ENCODE measurements around the gene CFD.
A peak's percentile ranks its signal among the peaks of the same experiment; 100 is the strongest.
"Not testable (repeated sequence)": the region's sequence is repeated elsewhere in the genome, so short reads cannot be mapped to it uniquely, and the experiment has no call there.

The CFD gene

DNA sequence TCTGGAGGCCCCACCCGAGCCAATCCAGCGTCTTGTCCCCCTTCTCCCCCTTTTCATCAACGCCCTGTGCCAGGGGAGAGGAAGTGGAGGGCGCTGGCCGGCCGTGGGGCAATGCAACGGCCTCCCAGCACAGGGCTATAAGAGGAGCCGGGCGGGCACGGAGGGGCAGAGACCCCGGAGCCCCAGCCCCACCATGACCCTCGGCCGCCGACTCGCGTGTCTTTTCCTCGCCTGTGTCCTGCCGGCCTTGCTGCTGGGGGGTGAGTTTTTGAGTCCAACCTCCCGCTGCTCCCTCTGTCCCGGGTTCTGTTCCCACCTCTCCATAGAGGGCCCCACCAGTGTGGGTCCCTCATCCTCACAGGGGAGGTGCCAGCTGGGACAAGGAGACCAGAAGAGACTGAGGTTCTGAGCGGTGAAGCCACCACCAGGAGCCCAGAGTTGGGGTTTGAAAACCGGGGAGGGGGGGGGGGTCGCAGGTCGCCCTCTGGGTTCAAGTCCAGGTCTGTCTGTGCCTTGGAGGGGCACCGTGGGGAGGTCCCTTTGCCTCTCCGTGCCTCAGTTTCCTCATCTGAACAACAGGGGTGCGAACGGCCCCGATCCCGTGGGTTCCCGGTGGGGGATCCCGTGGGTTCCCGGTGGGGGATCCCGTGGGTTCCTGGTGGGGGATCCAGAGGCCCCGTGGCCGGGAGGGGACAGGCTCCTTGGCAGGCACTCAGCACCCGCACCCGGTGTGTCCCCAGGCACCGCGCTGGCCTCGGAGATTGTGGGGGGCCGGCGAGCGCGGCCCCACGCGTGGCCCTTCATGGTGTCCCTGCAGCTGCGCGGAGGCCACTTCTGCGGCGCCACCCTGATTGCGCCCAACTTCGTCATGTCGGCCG, 7.1 kb upstream of the CFD start, which contains the start of gene ELANE:
ELANE (plus strand) TSS at position 168 of the 878 bp plus-strand sequence; CDS start at position 194, 26 bp downstream.
- no peak for DNase-seq (ENCODE audit: low read depth)

DNA sequence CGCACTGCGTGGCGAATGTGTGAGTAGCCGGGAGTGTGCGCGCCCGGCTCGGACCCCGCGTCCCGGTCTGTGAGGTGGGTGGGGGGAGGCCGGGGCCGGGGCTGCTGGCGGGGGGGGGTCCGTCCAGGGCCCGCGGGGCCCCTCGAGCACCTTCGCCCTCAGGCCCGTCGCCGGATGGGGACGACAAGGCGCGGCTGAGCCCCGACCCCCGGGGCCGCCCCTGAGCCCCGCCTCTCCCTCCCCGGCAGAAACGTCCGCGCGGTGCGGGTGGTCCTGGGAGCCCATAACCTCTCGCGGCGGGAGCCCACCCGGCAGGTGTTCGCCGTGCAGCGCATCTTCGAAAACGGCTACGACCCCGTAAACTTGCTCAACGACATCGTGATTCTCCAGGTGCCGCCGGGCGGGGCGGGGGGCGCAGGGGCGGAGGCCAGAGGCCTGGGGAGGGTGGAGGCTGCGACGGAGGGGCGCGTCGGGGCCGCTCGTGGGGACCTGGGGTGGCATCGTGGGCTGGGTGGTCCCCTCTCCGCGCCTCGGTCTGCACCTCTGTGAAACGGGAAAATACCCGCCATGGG, 6.4 kb upstream of the CFD start:
- DNase-seq (ENCODE audit: low read depth): no peak

DNA sequence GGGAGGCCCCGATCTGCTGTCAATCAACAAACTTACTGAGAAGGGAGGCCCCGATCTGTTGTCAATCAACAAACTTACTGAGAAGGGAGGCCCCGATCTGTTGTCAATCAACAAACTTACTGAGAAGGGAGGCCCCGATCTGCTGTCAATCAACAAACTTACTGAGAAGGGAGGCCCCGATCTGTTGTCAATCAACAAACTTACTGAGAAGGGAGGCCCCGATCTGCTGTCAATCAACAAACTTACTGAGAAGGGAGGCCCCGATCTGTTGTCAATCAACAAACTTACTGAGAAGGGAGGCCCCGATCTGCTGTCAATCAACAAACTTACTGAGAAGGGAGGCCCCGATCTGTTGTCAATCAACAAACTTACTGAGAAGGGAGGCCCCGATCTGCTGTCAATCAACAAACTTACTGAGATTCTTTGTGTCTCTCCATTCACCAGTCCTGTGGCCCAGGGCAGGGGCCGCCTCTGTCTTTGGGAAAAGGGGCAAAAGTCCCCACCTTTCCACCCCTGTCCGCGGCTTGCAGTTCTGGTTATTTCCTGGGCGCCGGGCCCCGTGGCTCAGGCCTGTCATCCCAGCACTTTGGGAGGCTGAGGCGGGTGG, 5.7 kb upstream of the CFD start:
- not testable (repeated sequence) for DNase-seq (ENCODE audit: low read depth)

DNA sequence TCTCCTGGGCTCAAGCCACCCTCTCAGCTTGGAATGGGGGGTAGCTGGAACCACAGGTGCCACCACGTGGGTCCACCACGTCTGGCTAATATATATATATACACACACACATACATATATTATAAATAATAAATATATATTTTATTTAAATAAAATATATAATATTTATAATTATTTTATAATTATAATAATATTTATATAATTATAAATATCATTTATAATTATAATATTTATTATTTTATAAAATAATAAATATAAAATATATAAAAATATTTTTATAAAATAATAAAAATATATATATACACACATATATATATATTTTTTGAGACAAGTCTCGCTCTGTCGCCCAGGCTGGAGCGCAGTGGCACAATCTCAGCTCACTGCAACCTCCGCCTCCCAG, 4.9 kb upstream of the CFD start:
- no peak for DNase-seq (ENCODE audit: low read depth)

DNA sequence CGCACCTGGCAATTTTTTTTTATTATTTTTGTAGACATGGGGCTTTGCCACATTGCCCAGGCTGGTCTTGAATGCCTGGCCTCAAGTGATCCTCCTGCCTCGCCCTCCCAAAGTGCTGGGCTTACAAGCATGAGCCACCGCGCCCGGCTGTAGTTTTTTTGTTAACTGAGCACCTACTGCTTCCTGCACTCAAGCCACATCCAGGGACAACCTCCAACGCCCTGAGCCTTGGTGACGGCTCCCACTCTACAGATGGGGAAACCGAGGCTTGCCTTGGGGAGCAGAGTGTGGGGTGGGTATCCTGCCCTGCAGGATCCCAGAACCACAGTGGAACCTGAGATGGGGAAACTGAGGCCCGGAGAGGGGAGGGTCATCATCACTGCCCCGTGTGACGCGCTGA, 4.3 kb upstream of the CFD start:
- no peak for DNase-seq (ENCODE audit: low read depth)

DNA sequence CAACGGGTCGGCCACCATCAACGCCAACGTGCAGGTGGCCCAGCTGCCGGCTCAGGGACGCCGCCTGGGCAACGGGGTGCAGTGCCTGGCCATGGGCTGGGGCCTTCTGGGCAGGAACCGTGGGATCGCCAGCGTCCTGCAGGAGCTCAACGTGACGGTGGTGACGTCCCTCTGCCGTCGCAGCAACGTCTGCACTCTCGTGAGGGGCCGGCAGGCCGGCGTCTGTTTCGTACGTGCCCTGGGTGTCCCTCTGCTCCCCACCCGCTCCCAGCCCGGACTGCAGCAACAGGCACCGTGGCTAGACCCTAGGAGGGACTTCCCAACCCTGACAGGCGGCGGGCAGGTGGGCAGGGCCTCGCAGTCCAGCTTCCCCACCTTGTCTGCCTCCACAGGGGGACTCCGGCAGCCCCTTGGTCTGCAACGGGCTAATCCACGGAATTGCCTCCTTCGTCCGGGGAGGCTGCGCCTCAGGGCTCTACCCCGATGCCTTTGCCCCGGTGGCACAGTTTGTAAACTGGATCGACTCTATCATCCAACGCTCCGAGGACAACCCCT, 3.8 kb upstream of the CFD start:
- DNase-seq (ENCODE audit: low read depth): no peak

DNA sequence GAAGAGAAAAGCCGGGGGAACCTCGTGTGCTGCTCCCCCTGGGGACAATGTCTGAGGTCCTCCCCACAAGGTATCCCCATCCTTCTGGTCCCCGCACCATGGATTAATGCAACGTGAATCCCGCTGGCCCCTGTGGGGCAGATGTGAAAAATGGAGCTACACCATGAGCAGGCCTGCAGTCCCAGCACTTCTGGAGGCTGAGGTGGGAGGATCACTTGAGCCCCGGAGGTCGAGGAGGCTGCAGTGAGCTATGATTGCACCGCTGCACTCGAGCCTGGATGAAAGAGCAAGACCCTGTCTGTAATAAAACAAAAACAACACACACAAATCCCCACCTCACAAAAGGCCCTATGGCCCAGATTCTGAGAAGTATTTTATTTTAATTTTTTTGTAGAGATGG, 1.2 kb upstream of the CFD start:
- no peak for DNase-seq (ENCODE audit: low read depth)

DNA sequence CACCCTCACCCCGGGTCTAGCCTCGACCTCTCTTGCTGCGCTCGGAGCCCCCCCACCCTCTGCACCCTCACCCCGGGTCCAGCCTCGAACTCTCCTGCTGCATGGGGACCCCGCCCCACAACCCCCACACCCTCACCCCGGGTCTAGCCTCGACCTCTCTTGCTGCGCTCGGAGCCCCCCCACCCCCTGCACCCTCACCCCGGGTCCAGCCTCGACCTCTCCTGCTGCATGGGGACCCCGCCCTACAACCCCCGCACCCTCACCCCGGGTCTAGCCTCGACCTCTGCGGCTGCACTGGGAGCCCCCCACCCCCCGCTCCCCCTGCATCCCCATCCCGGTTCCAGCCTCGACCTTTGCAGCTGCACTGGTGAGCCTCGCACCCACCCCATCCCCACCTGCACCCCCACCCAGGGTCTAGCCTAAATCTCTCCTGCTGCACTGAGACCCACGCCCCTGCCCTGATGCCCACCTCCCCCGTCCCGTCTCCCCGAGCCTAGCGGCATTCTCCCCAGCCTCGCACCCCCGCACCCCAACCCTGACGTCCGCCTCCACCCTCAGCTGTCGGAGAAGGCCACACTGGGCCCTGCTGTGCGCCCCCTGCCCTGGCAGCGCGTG, 1.8 kb downstream of the CFD start:
- no peak for DNase-seq (ENCODE audit: low read depth)

DNA sequence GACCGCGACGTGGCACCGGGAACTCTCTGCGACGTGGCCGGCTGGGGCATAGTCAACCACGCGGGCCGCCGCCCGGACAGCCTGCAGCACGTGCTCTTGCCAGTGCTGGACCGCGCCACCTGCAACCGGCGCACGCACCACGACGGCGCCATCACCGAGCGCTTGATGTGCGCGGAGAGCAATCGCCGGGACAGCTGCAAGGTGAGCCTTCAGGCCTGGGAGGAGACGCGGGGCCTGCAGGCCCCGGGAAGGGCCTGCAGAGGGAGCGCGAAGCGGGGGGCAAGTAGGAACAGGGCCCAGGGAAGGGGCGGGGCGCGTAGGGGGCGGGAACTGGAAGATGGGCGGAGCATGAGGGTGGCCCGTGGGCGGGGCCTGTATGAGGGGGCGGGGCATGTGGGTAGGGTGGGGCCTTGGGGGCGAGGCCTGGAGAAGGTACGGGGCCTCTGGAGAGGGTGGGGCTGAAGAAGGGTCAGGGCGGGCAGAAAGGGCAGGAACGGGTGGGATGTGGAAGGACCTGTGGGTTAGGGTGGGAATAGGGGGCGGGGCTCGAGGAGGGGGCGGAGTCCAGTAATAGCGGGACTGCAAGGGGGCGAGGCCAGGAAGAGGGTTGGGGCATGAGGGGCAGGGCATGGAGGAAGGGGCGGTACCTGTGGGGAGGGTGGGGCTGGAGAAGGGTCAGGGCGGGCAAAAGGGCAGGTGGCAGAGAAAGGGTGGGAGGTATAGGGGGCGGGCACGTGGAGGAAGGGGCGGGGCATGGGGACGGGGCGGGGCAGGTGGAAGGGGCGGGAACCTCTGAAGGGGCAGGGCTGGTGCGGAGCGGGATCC, 2.5 kb downstream of the CFD start:
- peak; percentile 21 for DNase-seq (ENCODE audit: low read depth)

DNA sequence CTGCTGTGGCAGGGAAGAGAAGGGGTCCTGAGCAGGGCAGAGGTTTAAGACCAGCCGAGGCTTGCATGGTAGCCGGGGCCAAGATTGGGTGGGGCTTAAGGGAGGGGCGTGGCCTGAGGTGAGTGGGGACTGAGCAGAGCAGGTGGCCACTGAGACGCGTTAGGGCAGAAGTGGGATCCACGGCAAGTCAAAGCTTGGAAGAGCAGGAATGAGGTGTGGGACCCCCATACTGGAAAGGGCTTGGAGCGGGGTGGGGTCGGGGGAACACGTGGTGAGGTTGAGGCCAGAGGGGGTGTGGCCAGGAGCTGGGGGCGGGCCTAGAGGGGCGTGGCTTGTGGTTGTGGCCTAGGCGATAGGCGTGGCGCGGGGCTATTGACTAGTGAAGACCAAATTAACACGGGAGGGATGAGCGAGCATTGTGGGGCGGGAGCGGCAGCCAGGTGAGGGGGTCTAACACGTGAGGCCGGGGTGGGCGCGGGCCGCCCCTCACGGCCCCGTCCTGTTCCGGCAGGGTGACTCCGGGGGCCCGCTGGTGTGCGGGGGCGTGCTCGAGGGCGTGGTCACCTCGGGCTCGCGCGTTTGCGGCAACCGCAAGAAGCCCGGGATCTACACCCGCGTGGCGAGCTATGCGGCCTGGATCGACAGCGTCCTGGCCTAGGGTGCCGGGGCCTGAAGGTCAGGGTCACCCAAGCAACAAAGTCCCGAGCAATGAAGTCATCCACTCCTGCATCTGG, 3.3 kb downstream of the CFD start:
- peak; percentile 49 for DNase-seq (ENCODE audit: low read depth)

DNA sequence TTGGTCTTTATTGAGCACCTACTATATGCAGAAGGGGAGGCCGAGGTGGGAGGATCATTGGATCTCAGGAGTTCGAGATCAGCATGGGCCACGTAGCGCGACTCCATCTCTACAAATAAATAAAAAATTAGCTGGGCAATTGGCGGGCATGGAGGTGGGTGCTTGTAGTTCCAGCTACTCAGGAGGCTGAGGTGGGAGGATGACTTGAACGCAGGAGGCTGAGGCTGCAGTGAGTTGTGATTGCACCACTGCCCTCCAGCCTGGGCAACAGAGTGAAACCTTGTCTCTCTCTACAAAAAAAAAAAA, 3.8 kb downstream of the CFD start:
- DNase-seq (ENCODE audit: low read depth): no peak

DNA sequence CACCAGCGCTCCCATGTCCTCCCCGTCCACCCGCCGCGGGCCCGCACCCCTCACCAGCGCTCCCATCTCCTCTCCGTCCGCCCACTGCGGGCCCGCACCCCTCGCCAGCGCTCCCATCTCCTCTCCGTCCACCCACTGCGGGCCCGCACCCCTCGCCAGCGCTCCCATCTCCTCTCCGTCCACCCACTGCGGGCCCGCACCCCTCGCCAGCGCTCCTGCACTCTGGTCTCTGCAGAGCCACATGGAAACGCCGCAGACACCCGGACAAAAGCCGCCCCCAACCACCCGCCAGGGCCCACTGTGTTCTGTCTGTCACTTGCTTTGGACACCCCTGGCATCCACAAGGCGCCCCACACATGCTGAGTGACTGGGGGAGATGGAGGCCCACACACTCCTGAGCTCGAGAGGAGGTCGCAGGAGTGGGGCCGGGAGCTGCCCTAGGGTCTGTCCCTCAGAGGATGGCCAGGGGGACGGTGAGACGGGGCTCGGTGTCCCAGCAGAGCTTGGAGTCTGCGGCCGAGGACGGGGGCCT, 7.4 kb downstream of the CFD start:
- no peak for DNase-seq (ENCODE audit: low read depth)

DNA sequence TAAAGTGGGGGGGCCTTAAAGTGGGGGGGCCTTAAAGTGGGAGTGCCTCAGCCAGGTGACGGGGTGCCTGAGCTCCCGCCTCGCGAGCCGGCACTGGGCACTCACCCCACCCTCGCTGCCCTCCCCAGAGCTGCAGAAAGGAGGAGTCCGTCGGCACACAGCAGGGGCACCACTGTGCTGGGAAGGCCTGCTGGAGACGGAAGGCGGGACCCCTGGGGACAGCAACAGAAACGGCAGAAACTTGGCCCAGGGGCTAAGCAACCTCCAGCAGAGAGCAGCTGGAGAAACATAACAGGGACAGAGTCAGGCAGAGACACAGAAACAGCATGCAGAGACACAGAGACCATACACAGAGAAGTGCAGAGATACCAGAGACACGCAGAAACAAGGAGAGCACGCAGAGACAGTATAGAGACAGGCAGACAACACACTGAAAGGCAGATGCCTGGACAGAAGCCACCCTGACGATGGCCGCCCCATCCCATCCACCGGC, 7.9 kb downstream of the CFD start:
- no peak for DNase-seq (ENCODE audit: low read depth)

DNA sequence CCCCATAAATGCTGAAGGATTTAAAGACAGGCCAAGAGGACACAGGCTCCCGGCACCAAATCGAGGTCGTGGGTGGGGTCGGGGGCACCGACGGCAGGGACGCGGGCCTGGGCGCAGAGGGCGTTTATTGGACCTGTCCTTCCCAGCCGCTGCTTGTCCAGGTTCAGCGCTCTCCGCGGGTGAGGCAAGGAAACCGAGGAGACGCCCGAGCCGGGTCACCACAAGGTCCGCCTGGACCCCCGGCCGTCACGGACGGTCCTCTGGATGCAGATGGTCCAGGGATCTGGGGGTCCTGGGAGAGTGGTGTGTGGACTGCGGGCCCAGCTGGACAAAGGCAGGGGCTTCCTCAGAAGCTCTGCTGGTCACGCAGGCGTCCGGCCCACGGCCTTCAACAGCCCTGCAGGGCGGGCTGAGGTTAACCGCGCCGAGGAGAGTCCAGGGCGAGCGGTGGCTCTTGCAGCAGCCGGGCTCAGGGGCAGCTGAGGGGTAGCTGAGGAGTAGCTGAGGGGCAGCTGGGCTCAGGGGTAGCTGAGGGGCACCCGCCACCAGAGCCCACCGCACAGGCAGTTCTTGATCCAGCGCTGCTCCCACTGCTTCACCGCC, 8.5 kb downstream of the CFD start:
- DNase-seq (ENCODE audit: low read depth): no peak

DNA sequence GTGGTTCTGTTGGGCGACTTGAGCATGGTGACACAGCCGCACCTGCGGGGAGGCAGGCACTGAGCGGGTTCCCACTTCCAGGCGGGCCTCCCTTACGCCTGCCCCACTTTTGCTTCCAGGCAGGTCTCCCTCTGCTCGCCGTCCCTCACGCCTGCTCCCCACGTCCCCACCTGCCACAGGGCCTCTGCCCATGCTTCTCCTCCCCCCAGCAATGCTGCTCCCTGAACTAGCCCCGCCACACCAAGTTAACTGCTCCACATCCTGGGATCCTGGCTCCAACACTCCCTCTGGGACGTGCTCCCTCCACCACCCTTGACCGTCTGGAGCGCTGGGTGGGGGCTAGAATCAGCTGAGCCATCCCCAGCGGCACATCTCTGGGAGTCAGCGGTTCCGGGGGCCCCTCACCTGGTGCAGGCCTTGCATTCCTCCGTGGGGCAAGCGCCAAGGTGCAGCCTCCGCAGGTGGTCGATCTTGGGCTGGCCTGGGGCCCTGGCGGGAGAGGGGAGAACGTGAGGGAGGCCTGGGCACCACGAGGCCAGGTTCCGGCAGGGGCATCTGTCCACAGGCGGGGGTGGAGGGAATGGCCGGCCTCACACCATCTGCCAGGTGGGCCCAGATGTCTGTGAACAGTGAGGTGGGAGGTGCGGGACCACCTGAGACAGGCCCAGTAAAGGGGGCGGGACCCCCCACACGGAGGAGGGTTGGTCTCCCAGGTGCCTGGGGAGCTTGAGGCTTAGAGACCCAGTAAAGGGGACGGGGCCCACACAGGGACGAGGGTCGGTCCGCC, 9.2 kb downstream of the CFD start:
- no peak for DNase-seq (ENCODE audit: low read depth)

DNA sequence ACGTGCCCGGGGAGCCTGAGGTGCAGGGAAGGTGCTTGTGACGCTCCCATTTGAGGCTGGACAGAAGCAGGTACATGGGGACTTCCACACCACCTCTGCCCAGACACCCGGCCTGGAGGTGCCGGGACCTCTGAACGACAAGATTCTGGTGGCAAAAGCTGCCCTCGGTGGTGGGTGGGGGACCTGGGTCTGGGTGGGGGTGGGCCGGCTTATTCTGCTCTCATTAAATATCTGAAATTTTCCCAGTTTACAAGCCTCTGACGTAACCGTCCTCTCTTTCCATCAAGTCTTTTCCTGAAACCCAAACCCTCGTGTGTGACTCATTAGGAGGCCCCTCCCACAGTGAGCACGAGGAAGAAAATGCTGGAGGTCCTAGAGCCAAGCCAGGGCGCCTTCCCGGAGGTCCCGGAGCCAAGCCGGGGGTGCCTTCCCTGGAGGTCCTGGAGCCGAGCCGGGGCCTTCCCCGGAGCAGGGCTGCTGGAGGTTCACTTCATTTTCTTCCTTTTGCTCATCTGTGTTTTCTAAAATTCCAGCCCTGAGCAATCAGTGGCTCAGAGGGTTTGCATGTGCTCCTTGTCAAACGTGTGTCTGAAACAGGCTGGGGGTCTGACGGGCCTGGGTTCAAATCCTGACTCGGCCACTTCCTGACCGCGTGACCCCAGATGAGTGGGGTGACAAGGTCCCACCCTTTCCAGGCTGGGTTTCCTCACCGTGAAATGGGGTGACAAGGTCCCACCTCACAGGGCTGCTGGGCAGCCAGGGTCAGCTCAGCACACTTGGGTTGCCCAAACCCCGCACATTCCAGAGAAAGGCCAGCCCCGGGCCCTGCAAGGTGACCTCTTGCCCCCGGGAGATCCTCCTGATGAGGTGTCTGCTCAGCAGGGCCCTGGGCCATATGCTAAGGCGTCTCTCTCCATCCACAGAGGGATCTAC, 10.0 kb downstream of the CFD start:
- DNase-seq (ENCODE audit: low read depth): peak; percentile 93

DNA sequence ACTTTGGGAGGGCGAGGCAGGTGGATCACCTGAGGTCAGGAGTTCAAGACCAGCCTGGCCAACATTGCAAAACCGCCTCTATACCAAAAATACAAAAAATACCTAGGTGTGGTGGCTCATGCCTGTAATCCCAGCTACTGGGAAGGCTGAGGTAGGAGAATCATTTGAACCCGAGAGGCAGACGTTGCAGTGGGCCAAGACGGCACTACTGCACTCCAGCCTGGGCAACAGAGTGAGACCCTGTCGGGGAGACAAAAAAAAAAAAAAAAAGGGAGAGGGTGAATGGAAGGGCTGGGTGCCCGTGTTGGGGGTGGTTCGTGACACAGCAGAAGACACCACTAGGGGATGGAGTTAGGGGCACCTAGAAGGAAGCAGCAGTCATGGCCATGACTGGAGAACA, 10.8 kb downstream of the CFD start:
- no peak for DNase-seq (ENCODE audit: low read depth)

DNA sequence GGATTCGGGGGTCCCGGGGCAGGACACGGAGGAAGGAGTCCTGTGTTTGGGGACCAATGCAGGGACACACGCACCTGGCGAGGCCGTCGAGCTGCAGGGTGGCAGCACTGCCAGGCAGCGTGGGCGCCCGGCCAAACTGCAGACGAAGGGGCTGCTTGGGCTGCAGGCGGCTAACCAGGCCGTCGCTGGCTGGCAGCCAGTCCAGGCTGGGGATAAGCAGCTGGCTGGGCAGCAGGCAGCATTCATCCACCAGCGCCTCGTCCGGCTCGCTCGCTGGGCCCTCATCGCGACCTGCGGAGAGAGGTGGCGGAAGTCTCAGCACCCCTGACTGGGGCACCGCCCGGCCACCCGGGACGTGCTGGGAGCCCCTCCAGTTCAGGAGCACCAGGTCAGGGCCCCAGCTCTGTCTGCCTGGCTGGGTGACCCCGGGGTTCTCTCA, 11.5 kb downstream of the CFD start:
- DNase-seq (ENCODE audit: low read depth): no peak
